Activated naive CD8-positive, alpha-beta T cell treated with anti-CD3 and anti-CD28 coated beads, Interleukin-2, amount 50 U/mL, for 16 hours (primary cell): Measurements from ENCODE around the gene UGT1A8.

Experiments
- DNase-seq: peaks from one replicate; pipeline ENCODE4 v3.0.0-alpha.2; 2020; ENCODE audit warnings: low read depth, low spot score

The UGT1A8 gene

DNA sequence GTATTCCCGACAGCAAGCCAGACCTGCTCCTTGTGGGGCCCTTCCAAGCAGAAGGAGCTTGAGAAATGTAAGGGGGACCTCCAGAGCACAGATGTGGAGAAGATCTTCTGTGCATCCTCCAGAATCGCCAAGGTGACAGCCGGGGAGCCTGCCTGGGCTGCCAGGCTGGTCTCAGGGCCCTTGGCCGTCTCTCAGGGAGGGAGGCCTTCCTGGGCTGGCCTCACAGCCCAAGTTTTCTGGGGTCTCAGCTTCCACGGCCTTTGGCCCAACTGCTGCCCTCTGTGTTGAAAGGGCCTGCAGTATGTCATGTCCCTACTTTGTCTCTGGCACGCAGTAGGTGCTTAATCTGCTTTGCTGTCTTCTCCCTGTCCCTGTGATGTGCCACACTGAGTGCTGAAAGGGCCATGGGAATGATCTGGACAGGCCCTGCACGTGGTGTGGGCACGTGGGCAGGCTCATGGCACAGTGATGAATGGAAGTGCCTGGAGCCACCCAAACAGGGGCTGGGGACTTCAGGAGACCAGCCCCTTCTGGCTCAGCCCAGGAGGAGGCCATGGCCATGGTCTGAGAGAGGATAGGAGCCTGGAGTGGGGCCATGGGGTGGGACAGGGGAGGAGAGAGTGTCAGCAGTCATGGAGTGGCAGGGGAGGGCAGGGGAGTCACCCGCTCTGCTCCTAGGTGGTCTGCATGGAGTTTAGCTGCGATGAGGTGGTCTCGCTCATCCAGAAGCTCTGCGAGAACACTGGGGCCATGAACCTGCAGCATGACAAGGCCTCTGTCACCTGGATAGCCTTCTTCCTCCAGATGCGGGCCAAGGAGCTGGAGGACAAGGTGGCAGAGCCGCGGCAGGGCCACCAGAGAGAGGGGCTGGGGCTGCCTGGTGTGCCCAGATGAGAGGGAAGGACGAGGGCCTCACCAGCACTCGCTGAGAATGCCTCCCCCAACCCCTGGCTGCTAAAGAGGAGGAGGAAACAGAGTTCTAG, 201.5 kb downstream of the UGT1A8 start:
- DNase-seq = no peak

DNA sequence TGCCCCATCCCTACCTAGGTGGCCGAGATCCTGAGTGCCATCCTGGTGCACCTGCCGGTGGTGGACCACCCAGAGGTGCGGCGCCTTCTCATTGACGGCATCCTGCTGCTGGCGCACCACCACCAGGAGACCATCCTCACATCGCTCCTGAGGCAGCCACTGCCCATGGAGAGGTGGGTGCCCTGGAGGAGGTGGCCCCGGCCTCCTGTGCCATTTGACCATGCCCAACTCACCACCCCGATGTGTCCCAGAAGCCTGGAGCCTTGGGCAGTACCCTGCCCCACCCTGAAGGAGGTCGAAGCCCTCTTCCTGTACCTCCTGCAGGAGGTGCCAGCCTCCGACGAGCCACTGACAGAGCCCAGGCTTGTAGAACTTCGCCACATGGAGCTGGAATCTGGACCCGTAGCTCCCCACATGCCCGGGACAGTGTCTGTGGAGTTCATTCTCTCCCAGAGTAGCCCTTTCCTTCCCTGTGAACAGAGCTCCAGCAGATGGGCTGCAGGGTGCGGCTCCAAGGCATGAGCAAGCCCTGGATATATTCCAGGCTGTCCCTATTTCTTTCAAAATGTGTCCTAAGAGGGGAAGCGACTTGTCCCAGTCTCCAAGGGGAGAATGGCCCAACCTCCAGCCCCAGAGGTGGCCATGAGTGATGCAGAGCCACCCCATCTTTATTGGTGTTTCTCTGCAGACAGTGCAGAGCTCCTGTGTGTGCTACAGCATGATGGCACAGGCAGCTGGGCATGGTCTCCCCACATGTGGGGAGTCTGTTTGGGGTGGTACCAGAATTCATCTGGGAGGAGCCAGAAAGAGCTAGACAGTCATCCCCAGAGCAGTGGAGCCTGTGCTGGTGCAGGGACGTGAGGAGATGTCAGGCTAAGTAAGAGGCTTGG, 202.7 kb downstream of the UGT1A8 start:
- no peak for DNase-seq

DNA sequence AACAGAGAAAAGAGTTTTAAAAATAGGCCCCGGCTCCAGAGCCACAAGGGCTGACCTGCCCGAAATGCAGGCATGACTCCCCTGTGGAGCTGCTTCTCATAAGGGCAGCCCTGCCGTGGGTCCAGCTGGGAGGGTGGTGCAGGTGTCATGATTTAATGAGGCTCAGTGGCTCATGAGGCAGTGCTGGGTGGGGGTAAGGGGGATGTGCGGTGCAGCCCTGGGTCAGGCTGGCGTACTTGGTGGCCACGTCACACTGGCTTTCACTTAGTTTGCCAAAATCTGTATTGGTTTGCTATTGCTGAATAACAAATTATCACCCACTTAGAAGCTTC, 203.3 kb downstream of the UGT1A8 start:
- no peak for DNase-seq

DNA sequence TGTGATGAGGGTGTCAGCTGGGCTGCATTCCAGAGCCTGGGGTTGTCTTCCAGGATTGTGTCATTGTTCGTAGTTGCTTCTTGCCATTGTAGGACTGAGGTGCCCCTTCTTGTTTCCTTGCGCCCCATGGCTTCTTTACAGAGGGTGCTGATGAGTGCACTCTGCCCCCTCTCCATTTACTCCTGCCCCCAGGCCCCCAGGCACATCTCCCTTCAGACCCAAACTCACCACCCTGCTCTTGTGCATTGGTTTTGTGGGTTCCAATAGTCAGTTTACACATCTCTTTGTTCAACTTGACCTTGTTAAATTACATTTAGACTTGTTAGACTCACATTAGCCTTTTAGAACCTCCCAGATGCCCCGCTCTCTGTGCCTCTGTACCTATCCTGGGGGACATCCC, 203.8 kb downstream of the UGT1A8 start:
- DNase-seq = no peak

DNA sequence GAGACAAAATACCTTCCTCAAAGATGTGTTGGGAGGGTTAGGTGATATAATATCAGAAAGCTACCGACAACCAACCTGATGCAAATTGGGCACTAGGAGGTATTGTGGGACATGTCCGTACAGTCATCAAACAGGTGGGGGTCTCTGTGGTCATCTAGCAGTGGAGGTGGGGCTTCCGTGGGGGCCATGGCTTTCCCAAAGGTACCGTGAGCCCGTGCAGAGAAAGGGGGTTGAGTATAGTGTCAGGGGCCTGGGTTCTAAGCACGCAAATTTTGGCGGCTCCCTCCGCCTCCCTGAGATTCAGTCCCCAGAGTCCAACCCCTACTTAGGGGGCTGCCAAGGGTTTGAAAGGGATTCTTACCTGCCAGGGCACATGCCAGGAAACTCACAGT, 204.3 kb downstream of the UGT1A8 start:
- no peak for DNase-seq

DNA sequence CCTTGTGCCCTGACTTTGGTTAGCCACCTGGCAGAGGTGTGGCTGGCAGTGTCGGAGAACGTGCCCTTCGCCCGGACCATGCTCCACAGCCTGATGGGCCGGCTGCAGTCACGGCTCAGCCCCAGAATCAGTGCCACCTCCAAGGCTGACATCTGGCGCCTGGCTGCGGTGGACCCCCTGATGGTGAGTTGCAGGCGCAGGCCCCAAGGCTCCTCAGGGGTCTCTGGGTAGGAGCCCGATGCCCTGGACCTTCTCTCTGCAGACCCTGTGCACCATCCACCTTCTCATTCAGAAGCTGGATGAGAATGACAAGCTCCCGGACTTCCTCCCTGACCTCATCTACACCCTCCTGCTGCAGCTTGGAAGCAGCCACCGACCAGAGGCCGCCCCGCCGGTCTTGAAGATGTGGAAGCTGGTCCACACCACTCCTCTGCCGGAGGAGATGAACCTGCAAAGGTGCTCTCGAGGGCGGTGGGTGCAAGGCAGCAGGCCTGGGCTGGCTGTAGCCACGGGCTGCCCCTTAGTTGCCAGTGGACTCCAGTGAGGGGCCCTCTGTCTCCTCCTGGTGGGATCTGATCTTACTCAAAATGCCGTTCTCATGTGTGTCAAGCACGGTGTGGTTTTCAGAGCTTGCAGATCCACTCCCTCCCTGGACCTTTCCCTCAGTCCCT, 204.8 kb downstream of the UGT1A8 start:
- DNase-seq = no peak
